MM.1S (cell line): ENCODE data around the gene KLHL36.

ENCODE experiments used
- DNase-seq: peaks from one replicate; pipeline ENCODE4 v3.0.0-alpha.2; 2015
- H2AFZ ChIP-seq: fragments of 300-600 bp; sonication (generic); 2 replicates; pipeline ENCODE4 v1.6.0; 2016; ENCODE audit warnings: antibody characterized with exemption, low read length
- H3F3A ChIP-seq: fragments of 300-600 bp; sonication (generic); 2 replicates; pipeline ENCODE4 v1.6.1; 2016; ENCODE audit warnings: mild to moderate bottlenecking, antibody characterized with exemption, low read length, moderate library complexity, mixed read lengths; ENCODE audit not compliant: insufficient read depth
- H3K27ac ChIP-seq: fragments of 300-600 bp; sonication (generic); 2 replicates; pipeline ENCODE4 v1.5.1; 2016; ENCODE audit warnings: mild to moderate bottlenecking, low read length
- H3K27me3 ChIP-seq: fragments of 300-600 bp; sonication (generic); replicated peaks from 2 replicates; pipeline ENCODE4 v1.6.0; 2016; ENCODE audit warnings: low read length; ENCODE audit not compliant: insufficient read depth
- H3K36me3 ChIP-seq: fragments of 300-600 bp; sonication (generic); replicated peaks from 2 replicates; pipeline ENCODE4 v1.6.1; 2016; ENCODE audit warnings: mild to moderate bottlenecking, low read length, mixed read lengths; ENCODE audit not compliant: insufficient read depth
- H3K4me1 ChIP-seq: fragments of 300-600 bp; sonication (generic); 2 replicates; pipeline ENCODE4 v1.6.1; 2016; ENCODE audit warnings: low read length, mixed read lengths
- H3K4me2 ChIP-seq: fragments of 300-600 bp; sonication (generic); 2 replicates; pipeline ENCODE4 v1.6.0; 2016; ENCODE audit warnings: low read depth, low read length
- H3K4me3 ChIP-seq: fragments of 300-600 bp; sonication (generic); 2 replicates; pipeline ENCODE4 v1.5.1; 2016; ENCODE audit warnings: low read length, mixed read lengths
- H3K79me2 ChIP-seq: fragments of 300-600 bp; sonication (generic); 2 replicates; pipeline ENCODE4 v1.6.1; 2016; ENCODE audit warnings: mixed run types, low read length, mixed read lengths
- H3K9ac ChIP-seq: fragments of 300-600 bp; sonication (generic); 2 replicates; pipeline ENCODE4 v1.6.1; 2016; ENCODE audit warnings: low read length, mixed read lengths
- H3K9me2 ChIP-seq: fragments of 300-600 bp; sonication (generic); replicated peaks from 2 replicates; pipeline ENCODE4 v1.6.1; 2016; ENCODE audit warnings: mild to moderate bottlenecking, low read length, mixed read lengths; ENCODE audit not compliant: insufficient read depth
- H3K9me3 ChIP-seq: fragments of 300-600 bp; sonication (generic); replicated peaks from 2 replicates; pipeline ENCODE4 v1.6.1; 2016; ENCODE audit warnings: mild to moderate bottlenecking, low read length, mixed read lengths; ENCODE audit not compliant: insufficient read depth
- H4K20me1 ChIP-seq: fragments of 300-600 bp; sonication (generic); 2 replicates; pipeline ENCODE4 v1.6.1; 2016; ENCODE audit warnings: mild to moderate bottlenecking, low read length, moderate library complexity, mixed read lengths; ENCODE audit not compliant: insufficient read depth
- EZH2 ChIP-seq: fragments of 300-600 bp; sonication (generic); optimal IDR thresholded peaks from 2 replicates; pipeline ENCODE3; 2017; ENCODE audit warnings: low read depth, mild to moderate bottlenecking, antibody characterized with exemption, low read length, mixed read lengths
- EZH2phosphoT487 ChIP-seq: fragments of 300-600 bp; sonication (generic); IDR thresholded peaks from 2 replicates; pipeline ENCODE4 v1.6.1; 2018; ENCODE audit warnings: antibody characterized with exemption, low read length
- TF ChIP-seq, protein P1 (sequence below): fragments of 300-600 bp; sonication (generic); IDR thresholded peaks from 2 replicates; pipeline ENCODE4 v1.5.1; 2016; ENCODE audit warnings: antibody characterized with exemption, low read length, mixed read lengths

Gene KLHL36

GRCh38 chr16:84704253-84704652, 55.9 kb downstream of the KLHL36 start:
- Histone ChIP-seq H3K36me3 (no peaks in the 10 kb centered on the region), H3K27me3 (no peaks in the 10 kb centered on the region), H3K4me1 (0 out of 2 replicates have a peak, but pooled peaks cover 2% of the 10 kb centered on the region), H3K4me2 (no peak overlapping the region), H3K9me2 (no peaks in the 10 kb centered on the region), H3K9ac (no peak overlapping the region), H3F3A (no peaks in the 10 kb centered on the region), H3K79me2 (peaks cover 84% of the 10 kb centered on the region), H3K27ac (no peak overlapping the region), H3K9me3 (no peaks in the 10 kb centered on the region), H3K4me3 (no peak overlapping the region), H4K20me1 (peaks cover 15% of the 10 kb centered on the region; the same call in 1 of the 2 replicates), H2AFZ (no peak overlapping the region)
- DNase-seq = no peak
- TF ChIP-seq EZH2phosphoT487 (no peak), EZH2 (no peak)
- TF ChIP-seq, protein P1, sequence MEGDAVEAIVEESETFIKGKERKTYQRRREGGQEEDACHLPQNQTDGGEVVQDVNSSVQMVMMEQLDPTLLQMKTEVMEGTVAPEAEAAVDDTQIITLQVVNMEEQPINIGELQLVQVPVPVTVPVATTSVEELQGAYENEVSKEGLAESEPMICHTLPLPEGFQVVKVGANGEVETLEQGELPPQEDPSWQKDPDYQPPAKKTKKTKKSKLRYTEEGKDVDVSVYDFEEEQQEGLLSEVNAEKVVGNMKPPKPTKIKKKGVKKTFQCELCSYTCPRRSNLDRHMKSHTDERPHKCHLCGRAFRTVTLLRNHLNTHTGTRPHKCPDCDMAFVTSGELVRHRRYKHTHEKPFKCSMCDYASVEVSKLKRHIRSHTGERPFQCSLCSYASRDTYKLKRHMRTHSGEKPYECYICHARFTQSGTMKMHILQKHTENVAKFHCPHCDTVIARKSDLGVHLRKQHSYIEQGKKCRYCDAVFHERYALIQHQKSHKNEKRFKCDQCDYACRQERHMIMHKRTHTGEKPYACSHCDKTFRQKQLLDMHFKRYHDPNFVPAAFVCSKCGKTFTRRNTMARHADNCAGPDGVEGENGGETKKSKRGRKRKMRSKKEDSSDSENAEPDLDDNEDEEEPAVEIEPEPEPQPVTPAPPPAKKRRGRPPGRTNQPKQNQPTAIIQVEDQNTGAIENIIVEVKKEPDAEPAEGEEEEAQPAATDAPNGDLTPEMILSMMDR = no peak

- Histone ChIP-seq H3K9ac (no peak overlapping the region), H4K20me1 (peaks cover 15% of the 10 kb centered on the region; the same call in 1 of the 2 replicates), H3K79me2 (peaks cover 94% of the 10 kb centered on the region), H3K9me2 (no peaks in the 10 kb centered on the region), H3K4me2 (no peak overlapping the region), H2AFZ (no peak overlapping the region), H3K27me3 (no peaks in the 10 kb centered on the region), H3F3A (no peaks in the 10 kb centered on the region), H3K4me3 (no peak overlapping the region), H3K36me3 (no peaks in the 10 kb centered on the region), H3K27ac (no peak overlapping the region), H3K9me3 (no peaks in the 10 kb centered on the region), H3K4me1 (no peaks in the 10 kb centered on the region)
- TF ChIP-seq EZH2 (no peak), EZH2phosphoT487 (no peak)
- TF ChIP-seq, protein P1 = no peak
- no peak for DNase-seq
These were observed 58.5 kb downstream of the KLHL36 start for GRCh38 chr16:84706856-84707255.

- Histone ChIP-seq H3K79me2 (peaks cover 96% of the 10 kb centered on the region), H3K36me3 (no peaks in the 10 kb centered on the region), H3K4me3 (no peak overlapping the region), H3F3A (no peaks in the 10 kb centered on the region), H3K9me2 (no peaks in the 10 kb centered on the region), H3K4me1 (no peaks in the 10 kb centered on the region), H2AFZ (no peak overlapping the region), H3K27me3 (no peaks in the 10 kb centered on the region), H3K9ac (no peak overlapping the region), H3K9me3 (no peaks in the 10 kb centered on the region), H3K27ac (no peak overlapping the region), H4K20me1 (peaks cover 11% of the 10 kb centered on the region; the same call in 1 of the 2 replicates), H3K4me2 (no peak overlapping the region)
- DNase-seq = no peak
- TF ChIP-seq, protein P1 = no peak
- TF ChIP-seq EZH2phosphoT487 (no peak), EZH2 (no peak)
These were observed 61.3 kb downstream of the KLHL36 start for GRCh38 chr16:84709609-84710008.
